Suprapubic skin (tissue), 4 donors: Measurements from ENCODE around the gene ZNF436.

Experiments used
- CTCF ChIP-seq, 2 donors: fragments of 200-600 bp in 1 of 2; fragments of 450-650 bp in 1 of 2; sonication (generic) in 1 of 2; IDR thresholded peaks; one replicate each; pipeline ENCODE4 v1.5.1; 2016 to 2019; ENCODE audit warnings: antibody characterized with exemption in 2 of 2, mild to moderate bottlenecking in 1 of 2, moderate library complexity in 1 of 2
- POLR2A ChIP-seq, 2 donors: fragments of 450-650 bp; IDR thresholded peaks; one replicate each; pipeline ENCODE4 v1.6.1; 2017; ENCODE audit warnings: antibody characterized with exemption in 2 of 2, mild to moderate bottlenecking in 2 of 2, moderate library complexity in 2 of 2
- POLR2AphosphoS5 ChIP-seq, 3 donors: sonication (generic); formaldehyde crosslinking; IDR thresholded peaks; one replicate each; pipeline ENCODE4 v1.6.1; 2017; ENCODE audit warnings: antibody characterized with exemption in 3 of 3

GRCh38 chr1:23344987-23345472, 24.6 kb downstream of the ZNF436 start:
- TF ChIP-seq POLR2AphosphoS5 (IDR thresholded peaks at IDR 0.05) (no peak), CTCF (IDR thresholded peaks at IDR 0.05) (no peak), POLR2A (IDR thresholded peaks at IDR 0.05) (no peak)
